ENCODE measurements around the gene OSTN.

DNA sequence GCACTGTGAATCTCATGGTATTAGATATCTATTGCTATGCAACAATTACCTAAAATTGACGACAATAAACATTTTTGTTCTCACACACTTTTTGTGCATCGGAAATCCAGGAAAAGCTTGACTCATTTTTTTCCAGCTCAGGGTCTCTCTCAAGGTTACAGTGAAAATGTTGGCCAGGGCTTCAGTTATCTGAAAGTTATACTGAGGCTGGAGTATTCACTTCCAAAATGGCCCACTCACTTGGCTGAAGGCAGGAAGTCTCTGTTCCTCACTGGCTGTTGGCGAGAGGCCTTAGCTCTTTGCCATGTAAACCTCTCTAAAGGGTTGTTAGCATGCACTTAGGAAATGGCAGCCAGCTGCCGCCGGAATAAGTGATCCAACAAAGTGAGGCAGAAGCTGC lies 41.4 kb downstream of the OSTN start:
- TF ChIP-seq, protein P1, sequence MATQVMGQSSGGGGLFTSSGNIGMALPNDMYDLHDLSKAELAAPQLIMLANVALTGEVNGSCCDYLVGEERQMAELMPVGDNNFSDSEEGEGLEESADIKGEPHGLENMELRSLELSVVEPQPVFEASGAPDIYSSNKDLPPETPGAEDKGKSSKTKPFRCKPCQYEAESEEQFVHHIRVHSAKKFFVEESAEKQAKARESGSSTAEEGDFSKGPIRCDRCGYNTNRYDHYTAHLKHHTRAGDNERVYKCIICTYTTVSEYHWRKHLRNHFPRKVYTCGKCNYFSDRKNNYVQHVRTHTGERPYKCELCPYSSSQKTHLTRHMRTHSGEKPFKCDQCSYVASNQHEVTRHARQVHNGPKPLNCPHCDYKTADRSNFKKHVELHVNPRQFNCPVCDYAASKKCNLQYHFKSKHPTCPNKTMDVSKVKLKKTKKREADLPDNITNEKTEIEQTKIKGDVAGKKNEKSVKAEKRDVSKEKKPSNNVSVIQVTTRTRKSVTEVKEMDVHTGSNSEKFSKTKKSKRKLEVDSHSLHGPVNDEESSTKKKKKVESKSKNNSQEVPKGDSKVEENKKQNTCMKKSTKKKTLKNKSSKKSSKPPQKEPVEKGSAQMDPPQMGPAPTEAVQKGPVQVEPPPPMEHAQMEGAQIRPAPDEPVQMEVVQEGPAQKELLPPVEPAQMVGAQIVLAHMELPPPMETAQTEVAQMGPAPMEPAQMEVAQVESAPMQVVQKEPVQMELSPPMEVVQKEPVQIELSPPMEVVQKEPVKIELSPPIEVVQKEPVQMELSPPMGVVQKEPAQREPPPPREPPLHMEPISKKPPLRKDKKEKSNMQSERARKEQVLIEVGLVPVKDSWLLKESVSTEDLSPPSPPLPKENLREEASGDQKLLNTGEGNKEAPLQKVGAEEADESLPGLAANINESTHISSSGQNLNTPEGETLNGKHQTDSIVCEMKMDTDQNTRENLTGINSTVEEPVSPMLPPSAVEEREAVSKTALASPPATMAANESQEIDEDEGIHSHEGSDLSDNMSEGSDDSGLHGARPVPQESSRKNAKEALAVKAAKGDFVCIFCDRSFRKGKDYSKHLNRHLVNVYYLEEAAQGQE (IDR thresholded peaks at IDR 0.05; ENCODE audit: low read depth) = no peak
- TF ChIP-seq YY1 (IDR thresholded peaks at IDR 0.05; ENCODE audit: low read depth) (no peak), CEBPB (IDR thresholded peaks at IDR 0.05) (no peak), RAD21 (IDR thresholded peaks at IDR 0.05; ENCODE audit: low read depth) (no peak), EP300 (IDR thresholded peaks at IDR 0.05; ENCODE audit: borderline replicate concordance) (no peak), ZBTB7A (IDR thresholded peaks at IDR 0.05; ENCODE audit: low read depth) (no peak), EGR1 (IDR thresholded peaks at IDR 0.05) (no peak), TEAD4 (IDR thresholded peaks at IDR 0.05) (no peak), FOXM1 (IDR thresholded peaks at IDR 0.05; ENCODE audit: borderline replicate concordance, low read depth) (no peak)
- TF ChIP-seq, protein P2, sequence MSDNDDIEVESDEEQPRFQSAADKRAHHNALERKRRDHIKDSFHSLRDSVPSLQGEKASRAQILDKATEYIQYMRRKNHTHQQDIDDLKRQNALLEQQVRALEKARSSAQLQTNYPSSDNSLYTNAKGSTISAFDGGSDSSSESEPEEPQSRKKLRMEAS (IDR thresholded peaks at IDR 0.05) = no peak

All from Ishikawa (cell line).